Activated effector memory CD4-positive, alpha-beta T cell treated with Interleukin-2 at 50 U/mL for 16 hours (primary cell): ENCODE measurements around the gene ZDHHC24.
"Not testable (repeated sequence)": the region's sequence is repeated elsewhere in the genome, so short reads cannot be mapped to it uniquely, and the experiment has no call there.

ENCODE experiments used
- DNase-seq: peaks from one replicate; pipeline ENCODE4 v3.0.0-alpha.2; 2020

Gene ZDHHC24, protein sequence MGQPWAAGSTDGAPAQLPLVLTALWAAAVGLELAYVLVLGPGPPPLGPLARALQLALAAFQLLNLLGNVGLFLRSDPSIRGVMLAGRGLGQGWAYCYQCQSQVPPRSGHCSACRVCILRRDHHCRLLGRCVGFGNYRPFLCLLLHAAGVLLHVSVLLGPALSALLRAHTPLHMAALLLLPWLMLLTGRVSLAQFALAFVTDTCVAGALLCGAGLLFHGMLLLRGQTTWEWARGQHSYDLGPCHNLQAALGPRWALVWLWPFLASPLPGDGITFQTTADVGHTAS

DNA sequence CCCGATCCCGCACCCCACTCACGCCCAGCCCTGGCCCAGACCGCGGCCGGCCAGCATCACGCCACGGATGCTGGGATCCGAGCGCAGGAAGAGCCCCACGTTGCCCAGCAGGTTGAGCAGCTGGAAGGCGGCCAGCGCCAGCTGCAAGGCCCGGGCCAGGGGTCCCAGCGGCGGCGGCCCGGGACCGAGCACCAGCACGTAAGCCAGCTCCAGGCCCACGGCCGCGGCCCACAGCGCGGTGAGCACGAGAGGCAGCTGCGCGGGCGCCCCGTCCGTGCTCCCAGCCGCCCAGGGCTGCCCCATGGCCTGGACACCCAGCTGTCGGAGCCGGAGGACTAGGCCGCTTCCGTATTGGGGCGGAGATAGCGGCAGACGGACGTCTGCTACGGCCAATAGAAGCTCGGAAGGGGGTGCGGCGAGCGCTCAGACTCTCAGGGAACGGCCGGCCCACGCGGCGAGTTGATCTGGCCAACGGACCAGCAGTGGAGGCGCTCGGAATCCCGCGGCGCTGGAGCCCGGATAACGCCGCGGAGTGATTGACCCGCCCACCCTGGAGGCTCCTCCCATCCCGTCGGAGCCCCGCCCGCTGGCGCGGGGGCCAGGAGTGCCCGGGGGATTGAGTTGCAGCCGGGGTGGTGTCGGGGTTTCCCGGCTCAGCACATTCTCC lies at the start of gene ZDHHC24:
ZDHHC24 (minus strand) TSS at position 348 of the 667 bp plus-strand sequence; CDS start at position 303, 45 bp downstream.
- DNase-seq: peak; percentile 81

DNA sequence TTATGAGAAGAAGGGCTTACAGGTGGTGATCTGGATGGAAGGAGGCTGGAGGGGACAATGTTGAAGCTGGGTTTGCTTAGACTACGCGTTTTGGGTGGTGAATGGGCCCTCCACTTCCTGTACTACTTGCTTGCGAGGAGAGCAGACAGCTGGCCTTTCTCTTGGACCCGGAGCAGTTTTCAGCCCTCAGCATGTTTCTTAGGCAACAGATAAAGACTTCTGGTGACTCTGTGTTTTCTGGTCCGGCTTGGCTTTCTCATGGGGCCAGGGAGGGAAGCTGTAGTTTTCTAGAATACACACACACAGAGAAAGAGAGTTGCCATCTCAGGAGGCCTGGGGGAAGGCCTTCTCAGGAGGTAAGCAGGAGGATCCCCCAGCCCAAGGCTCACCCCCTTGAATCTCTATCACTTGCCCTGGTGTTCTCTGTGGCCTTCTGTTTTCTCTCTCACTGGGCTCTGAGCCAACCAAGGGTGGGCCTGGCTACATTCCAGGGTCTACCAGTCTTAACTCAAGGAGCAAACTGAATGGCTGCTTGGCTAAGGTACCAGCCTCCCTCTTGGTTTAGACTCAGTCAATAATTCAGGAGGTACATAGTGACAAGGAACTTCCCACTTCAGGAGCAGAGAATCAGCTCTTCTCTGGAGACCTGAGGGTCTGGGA lies 49.5 kb upstream of the ZDHHC24 start:
- no peak for DNase-seq

DNA sequence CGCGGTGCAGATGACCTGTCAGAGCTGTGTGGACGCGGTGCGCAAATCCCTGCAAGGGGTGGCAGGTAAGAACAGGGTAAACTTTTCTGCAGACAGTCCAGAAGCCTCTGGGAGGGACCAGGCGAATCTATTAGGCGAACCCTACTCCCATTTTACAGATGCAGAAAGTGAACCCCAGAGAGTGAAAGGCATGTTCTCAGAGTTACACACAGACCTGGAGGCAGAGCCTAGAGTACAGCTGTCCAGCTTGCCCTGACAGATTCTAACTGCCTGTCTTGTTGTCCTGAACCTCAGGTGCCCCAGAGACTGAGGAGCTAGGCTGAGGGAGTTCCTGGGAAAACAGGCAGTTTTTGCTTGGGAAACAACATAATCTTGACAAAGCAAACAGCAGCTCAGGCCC lies 47.8 kb upstream of the ZDHHC24 start:
- DNase-seq: no peak

DNA sequence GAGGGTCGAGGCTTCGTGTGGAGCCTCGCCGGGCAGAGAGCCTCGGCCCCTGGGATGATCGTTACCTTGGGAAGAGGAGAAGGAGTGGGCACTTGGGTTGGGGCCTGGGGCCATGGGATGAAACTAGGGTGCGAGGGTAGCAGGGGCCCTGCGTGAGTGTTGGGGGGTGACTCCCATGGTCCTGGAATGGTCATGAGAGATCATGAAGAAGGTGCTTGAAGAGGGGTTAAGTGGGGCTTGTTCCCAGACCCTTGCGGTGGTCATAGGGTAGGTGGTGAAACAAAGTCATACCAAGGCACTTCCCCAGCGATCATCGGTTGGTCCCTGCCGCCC lies 47.4 kb upstream of the ZDHHC24 start:
- DNase-seq: no peak

DNA sequence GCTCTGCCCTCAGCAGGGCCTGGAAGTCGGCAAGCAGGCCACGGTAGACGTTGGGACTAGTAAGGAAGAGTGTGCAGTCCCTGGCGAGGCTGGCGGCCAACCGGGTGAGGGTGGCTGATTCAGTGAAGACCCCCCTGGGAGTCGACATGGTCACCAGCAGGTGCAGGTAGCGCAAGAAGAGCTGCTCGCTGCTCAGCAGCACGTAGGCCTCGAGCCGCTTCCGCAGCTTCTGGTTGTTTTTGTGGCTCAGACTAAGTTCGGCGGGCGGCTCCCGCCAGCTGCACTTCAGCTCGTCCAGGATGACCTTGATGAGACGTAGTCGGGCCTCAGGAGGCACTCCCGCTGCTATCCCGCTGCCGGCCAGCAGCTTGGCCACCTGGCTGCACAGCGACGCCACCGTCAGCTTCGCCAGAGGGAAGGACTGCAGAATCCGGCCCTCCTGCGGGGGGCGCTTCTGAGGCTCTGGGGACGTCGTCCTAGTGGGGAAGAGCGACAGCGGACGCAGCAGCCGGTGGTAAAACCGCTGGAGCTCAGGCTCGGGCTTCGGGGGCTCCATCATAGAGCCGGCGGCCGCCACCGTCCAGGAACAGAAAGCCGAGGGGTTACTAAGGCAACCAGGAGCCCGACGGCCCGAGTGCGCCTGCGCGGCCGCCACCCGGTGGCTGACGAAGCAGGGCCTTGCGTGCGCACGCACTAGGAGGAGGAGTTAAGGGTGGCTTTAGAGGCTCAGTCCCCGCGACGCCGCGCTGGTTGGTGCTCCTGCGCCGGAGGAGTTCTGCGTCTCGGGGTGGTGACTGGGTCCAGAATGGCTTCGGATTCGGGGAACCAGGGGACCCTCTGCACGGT lies 46.8 kb upstream of the ZDHHC24 start, which contains the start of the genes CCDC87 and CCS:
CCDC87 (minus strand) TSS at position 607 of the 846 bp plus-strand sequence; CDS start at position 559, 48 bp downstream.
CCS (plus strand) TSS at position 729 of the 846 bp plus-strand sequence; CDS start at position 806, 77 bp downstream.
- peak; percentile 97 for DNase-seq

DNA sequence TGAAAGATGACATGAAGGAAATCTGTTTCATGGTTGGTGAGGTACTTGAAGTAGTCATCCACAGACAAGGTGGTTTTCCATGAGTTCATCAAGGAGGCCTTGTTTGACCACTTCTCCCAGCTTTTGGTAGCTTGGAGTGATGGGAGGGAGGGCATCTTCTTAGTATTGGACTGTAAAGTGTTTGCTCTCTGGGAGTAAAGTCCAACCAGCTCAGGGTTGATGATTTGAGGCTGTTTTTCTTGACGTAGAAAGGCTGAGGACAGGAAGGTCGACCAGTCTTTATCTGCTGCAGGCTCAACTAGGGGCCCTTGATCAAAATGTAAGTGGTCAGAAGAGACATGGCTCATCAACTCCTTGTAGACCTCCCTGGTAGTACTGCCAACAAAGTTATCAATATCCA lies 45.3 kb upstream of the ZDHHC24 start:
- DNase-seq: no peak

DNA sequence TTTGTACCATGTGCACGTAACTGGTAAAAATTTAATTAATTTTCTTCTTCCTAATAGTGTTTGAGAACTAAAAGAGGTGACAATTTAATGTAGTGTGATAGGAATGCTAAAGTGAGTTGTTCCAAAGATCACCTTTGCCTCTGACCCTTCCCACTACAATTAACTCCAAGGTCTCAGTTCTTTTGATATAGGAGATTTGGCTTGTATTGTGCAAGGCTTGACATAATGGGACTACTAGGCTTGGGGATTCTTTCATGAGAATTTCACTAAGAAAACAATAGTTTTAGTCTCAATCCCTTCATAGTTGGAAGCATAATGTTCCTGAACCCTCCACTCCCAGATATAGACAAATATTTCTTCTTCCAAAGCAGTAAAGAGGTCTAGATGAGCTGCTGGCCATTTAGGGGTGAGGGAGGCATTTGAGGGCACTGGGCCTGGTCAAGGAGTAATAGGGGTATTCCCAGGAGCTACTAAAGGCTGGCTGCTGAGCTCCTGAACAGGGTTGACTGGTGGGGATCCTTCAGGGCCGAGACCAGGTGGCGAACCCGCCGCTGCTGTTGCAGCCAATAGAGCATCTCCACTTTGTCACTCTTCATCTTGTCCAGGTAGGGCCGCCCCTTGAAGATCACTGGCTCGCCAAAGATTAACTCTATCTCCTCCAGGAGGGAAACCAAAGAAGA lies 44.3 kb upstream of the ZDHHC24 start:
- DNase-seq: no peak

DNA sequence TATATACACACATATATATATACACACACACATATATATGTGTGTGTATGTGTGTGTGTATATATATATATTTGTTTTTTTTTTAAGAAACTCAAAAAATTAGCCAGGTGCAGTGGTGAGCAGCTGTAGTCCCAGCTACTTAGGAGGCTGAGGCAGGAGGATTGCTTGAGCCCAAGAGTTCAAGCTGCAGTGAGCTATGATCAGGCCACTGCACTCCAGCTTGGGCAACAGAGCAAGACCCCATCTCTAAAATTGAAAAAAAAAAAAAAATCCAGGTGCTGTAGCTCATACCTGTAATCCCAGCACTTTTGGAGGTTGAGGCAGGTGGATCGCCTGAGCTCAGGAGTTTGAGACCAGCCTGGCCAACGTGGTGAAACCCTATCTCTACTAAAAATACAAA lies 43.5 kb upstream of the ZDHHC24 start:
- not testable (repeated sequence) for DNase-seq

DNA sequence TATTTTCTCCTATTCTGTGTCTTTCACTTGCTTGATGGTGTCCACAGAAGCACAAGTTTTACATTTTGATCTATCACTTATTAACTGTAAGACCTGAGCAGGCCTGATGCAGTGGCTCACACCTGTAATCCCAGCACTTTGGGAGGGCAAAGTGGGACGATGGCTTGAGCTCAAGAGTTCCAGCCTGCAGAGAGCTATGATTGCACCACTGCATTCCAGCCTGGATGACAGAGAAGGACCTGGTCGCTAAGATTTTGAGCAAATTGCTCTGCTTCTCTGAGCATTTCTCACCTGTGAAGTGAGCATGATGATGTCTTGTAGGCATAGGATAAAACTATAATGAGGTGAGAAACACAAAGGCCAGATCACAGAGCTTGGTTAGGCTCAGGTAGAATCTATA lies 40.3 kb upstream of the ZDHHC24 start:
- no peak for DNase-seq

DNA sequence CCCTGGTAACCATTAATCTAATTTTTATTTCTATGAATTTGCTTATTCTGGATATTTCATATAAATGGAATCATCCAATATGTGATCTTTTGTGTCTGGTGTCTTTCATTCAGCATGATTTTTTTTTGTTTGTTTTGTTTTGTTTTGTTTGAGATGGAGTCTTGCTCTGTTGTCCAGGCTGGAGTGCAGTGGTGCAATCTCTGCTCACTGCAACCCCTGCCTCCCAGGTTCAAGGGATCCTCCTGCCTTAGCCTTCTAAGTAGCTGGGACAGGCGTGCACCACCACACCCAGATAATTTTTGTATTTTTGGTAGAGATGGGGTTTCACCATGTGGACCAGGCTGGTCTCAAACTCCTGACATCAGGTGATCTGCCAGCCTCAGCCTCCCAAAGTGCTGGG lies 39.6 kb upstream of the ZDHHC24 start:
- not testable (repeated sequence) for DNase-seq

DNA sequence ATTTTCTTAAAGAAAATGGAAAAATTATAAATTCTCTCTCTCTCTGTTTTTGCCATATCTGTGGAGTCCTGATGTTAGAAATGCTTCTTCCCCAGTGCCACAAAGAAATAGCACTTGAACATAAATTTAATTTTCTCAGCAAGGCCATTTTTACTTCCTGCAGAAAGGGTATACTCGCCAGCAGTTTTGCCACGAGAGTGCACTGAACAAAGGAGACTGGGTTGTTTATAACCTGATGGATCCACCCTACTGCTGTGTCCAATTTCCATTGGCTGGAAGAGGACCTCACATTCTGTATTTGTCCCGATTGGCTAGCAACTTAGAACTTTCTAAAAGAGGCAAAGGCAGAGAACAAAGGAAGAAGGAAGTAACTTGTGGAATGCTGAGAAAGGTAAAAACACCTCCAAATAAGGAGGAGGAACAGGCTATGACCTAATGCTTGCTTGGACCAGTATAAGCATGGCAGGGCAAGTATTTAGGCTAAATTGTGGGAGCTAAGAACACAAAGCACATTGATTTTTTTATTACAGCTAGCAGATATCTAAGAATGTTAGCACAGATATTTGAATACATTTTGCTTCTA lies 36.8 kb upstream of the ZDHHC24 start:
- DNase-seq: not testable (repeated sequence)

DNA sequence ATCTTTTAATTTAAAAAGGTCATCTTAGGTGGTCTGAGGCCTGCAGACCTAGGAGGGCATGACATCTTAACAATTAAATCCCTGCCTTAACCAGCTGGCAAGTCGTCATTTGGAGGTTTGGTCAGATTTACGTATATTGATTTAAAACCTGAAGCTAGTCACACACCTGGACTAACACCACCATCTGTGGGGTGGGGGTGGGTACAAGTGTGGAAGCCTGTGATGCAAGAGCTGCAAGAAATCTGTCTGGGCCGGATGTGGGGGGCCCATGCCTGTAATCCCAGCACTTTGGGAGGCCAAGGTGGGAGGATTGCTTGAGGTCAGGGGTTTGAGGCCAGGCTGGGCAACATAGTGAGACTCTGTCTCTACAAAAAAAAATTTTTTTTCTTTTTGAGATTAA lies 35.4 kb upstream of the ZDHHC24 start:
- no peak for DNase-seq

DNA sequence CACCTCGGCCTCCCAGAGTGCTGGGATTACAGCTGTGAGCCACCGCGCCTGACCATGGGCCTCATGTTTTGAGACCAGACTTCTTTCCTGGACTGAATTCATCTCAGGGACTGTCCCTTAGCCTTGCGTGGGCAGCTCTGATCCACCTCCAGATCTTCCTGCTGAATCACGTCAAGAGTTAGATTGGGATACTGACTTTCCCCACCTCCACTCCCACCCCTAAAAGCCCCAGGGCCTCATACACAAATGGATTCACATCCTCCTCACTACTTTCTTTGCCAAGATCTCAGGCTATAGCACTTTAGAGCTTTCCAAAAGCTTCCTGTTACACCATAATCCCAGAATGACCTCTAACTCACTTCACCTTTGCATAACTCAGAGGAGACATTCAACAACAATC lies 35.0 kb upstream of the ZDHHC24 start:
- no peak for DNase-seq

DNA sequence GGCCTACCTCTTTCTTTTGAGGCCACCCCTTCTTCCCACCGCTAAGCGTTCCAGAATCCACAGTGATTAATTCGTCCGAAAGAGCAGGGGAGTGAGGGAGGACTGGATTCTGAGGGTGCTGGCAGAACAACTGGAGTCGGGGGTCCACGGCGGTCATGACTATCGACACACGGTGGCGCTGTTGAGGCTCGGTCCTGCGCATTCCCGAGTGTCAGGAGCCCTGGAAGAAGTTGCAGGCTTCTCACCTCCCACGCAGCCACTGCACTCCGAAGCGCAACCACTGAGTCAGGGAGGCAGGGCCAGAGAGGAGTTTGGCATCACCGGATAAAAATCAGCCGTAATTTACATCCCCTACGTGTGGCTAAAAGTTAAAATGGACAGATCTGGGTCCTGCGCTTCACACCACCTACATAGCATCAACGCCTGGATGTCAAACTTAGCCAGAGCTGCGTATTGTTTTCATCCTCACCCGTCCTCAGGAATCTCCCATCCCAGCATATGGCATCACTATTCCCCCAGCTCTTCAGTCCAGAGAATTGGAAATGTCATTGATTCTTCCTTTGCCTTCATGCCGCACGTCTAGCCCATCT lies 33.3 kb upstream of the ZDHHC24 start:
- peak; percentile 58 for DNase-seq

DNA sequence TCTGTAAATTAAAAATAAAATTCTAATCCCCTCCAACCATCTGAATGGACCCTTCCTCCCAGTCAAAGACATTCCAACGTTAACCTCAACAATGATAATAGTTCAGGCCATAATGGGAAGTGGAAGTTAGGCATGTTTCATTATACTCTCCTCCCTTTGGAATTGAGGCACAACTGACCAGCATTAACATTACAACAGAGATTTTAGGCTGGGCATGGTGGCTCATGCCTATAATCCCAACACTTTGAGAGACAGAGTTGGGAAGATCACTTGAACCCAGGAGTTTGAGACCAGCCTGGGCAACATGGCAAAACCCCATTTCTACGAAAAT lies 25.0 kb upstream of the ZDHHC24 start:
- no peak for DNase-seq

DNA sequence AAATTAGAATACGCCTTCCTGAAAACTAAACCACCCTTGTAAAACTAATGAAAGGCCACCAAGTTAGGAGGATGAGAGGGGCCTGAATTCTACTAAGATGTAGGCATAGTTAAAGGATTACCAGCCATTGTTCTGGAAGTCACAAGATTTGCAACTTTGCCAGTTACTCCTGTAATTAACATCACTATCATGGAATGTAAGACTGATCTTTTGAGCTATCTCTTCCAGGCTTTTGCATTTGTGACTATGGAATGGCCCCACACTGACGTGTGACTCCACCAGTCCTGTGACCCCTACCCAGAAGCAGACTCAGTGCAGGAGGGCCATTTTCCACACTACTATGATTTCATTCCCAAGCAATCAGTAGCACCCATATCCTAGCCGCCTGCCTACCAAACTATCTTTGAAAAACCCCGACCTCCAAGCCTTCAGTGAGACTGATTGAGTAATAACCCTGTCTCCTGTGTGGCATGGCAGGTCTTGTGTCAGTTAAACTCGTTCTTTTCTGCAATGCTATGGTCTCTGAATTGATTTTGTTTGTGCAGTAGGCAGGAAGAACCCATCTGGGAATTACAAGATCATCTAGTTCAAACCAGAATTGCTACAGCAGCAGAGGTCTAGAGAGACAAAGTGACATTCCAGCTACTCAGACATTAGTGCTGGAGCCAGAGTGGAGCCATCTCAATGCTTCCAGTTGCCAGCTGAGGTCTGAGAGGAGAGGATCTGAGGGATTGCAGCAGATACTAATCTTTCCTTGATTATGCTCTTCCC lies 24.4 kb upstream of the ZDHHC24 start:
- no peak for DNase-seq

DNA sequence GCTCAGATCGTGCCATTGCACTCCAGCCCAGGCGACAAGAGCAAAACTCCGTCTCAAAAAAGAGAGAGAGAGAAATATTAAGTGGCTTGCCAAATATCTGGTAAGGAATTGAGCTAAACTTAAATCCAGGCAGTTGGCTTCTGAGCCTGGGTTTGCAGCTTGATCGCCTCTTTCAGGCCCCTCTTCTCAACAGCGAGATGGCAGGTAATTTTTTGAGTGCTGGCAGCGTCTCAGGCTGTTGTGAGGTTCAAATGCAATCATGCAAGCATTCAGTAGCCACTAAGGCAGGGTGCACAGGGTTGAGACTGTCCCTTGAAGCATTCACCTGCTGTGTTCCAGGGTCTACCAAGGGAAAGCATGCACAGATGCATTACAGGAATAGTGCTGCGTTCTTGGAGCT lies 23.2 kb upstream of the ZDHHC24 start:
- DNase-seq: no peak

DNA sequence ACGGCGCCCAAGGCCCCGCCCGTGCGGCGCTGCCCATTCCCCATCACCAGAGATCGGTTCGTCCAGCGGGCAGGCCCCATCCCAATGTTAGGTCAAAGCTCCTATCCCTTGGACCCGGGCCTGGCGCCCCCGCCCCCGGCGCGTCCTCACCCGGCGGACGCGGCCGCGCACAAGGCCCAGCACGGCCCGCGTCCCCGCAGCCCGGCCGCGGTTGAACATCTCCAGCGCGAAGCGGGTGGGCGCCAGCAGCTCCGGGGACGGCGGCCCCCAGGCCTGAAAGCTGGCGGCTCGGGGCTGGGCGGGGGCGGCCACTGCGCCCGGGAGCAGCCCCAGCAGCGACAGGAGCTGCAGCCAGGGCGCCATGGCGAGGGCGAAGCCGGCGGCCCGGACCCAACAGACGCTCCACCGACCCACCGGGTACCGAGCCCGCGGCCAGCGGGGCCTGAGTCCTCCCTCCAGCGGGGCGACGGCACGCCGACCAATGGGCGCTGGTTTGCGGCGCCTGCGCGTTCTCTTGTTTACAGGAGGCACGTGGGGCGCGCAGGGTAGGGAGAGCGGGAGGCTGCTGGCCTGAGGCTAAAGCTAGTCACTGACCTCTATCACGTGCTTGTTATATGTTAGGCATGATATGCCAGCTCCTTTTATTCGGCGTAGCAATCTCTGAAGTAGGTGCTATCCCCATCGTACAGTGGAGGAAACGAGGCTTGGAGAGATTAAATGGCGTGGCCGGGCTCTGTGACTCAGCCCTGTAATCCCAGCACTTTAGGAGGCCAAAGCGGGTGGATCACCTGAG lies 22.5 kb upstream of the ZDHHC24 start, which contains the start of gene CTSF:
CTSF (minus strand) TSS at position 483 of the 793 bp plus-strand sequence; CDS start at position 363, 120 bp downstream.
- peak; percentile 50 for DNase-seq

DNA sequence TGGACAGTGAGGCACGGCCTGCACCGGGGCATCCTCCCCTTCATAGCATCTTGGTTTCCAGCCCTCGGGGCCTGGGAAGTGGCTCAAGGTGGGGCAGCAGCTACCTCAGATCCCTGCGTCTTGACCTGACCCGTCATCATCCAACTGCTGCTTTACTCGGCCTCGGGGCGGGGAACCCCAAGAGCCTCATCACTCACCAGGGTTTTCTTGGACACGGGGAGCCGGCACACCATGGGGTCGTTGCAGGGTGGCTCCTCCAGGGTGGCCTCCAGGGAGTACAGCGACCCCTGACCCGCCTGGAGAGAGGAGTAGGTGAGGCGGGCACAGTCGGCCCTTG lies 21.9 kb upstream of the ZDHHC24 start:
- DNase-seq: no peak

DNA sequence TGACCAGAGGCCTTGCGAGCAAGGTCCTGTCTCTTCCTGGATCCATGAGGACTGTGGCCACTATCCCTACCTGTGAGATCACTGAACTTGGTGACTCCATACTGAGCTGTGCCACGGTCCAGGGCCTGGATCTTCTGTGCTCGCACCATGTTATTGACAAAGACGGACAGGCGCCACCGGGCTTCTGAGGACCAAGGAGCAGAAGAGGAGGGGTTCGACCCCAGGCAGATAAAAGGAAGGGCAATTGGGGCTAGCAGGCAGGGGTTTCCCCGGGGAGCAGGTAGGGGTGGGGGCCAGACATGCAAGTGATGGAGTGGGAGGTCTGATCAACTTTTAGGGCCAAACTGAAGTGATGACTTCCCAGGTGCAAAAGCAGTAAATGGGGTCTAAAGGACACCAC lies 20.4 kb upstream of the ZDHHC24 start:
- no peak for DNase-seq
